HepG2 (cell line): Measurements from ENCODE around the gene JUND. TPM values are rescaled to one million over a fixed set of nuclear protein-coding genes. Genes with fewer than 3 reads are reported as not detected.

Experiments
- AGO1 ChIP-seq: fragments of 200-400 bp; formaldehyde crosslinking; IDR thresholded peaks from 2 replicates; pipeline ENCODE4 v1.6.1; 2017; ENCODE audit warnings: mild to moderate bottlenecking, low read depth, low read length, moderate library complexity; ENCODE audit not compliant: poor library complexity, severe bottlenecking
- HOXA3 ChIP-seq: sonication (generic); formaldehyde crosslinking; IDR thresholded peaks from 2 replicates; pipeline ENCODE4 v1.5.0; 2020; ENCODE audit warnings: missing genetic modification reagents
- JUND ChIP-seq: sonication (generic); formaldehyde crosslinking; IDR thresholded peaks from 2 replicates; pipeline ENCODE4 v1.8.0; 2022; ENCODE audit warnings: mild to moderate bottlenecking, missing genetic modification reagents
- KMT2A ChIP-seq: sonication (generic); formaldehyde crosslinking; IDR thresholded peaks from 2 replicates; pipeline ENCODE4 v1.4.0; 2020; ENCODE audit warnings: missing genetic modification reagents
- NCOA2 ChIP-seq: sonication (generic); formaldehyde crosslinking; IDR thresholded peaks from 2 replicates; pipeline ENCODE4 v1.8.0; 2022; ENCODE audit warnings: inconsistent platforms
- PRPF4 ChIP-seq: fragments of 200-400 bp; formaldehyde crosslinking; IDR thresholded peaks from 2 replicates; pipeline ENCODE4 v1.6.1; 2016; ENCODE audit warnings: low read length, low read depth; ENCODE audit not compliant: poor library complexity, severe bottlenecking
- RAD21 ChIP-seq: fragments of 450-650 bp; formaldehyde crosslinking; IDR thresholded peaks from 2 replicates; pipeline ENCODE4 v1.5.0; 2020; ENCODE audit warnings: mild to moderate bottlenecking
- SUZ12 ChIP-seq: fragments of 150-350 bp; IDR thresholded peaks from 2 replicates; pipeline ENCODE4 v1.6.1; 2014; ENCODE audit warnings: low read depth, low read length
- U2AF2 ChIP-seq: fragments of 200-400 bp; formaldehyde crosslinking; IDR thresholded peaks from 2 replicates; pipeline ENCODE4 v1.6.1; 2017; ENCODE audit warnings: low read depth, mild to moderate bottlenecking, low read length
- ZFP90 ChIP-seq: sonication (generic); formaldehyde crosslinking; IDR thresholded peaks from 2 replicates; pipeline ENCODE4 v1.8.0; 2022; ENCODE audit warnings: missing genetic modification reagents, mild to moderate bottlenecking, inconsistent platforms, borderline replicate concordance
- ZNF256 ChIP-seq: sonication (generic); formaldehyde crosslinking; conservative IDR thresholded peaks from 2 replicates; pipeline ENCODE4 v1.4.0; 2020; ENCODE audit warnings: missing genetic modification reagents
- ZNF274 ChIP-seq: sonication (generic); formaldehyde crosslinking; IDR thresholded peaks from 2 replicates; pipeline ENCODE4 v1.5.1; 2020; ENCODE audit warnings: mild to moderate bottlenecking, missing genetic modification reagents
- ZNF414 ChIP-seq: sonication (generic); formaldehyde crosslinking; IDR thresholded peaks from 2 replicates; pipeline ENCODE4 v1.5.0; 2020; ENCODE audit warnings: missing genetic modification reagents
- ZNF546 ChIP-seq: sonication (generic); formaldehyde crosslinking; conservative IDR thresholded peaks from 2 replicates; pipeline ENCODE4 v1.8.1; 2023; ENCODE audit warnings: mild to moderate bottlenecking, missing genetic modification reagents
- ZNF720 ChIP-seq: sonication (generic); formaldehyde crosslinking; IDR thresholded peaks from 2 replicates; pipeline ENCODE4 v1.4.0; 2020; ENCODE audit warnings: missing genetic modification reagents
- ZNF737 ChIP-seq: sonication (generic); formaldehyde crosslinking; IDR thresholded peaks from 2 replicates; pipeline ENCODE4 v1.5.0; 2020; ENCODE audit warnings: missing genetic modification reagents, mild to moderate bottlenecking, borderline replicate concordance
- ZNF780A ChIP-seq: sonication (generic); formaldehyde crosslinking; IDR thresholded peaks from 2 replicates; pipeline ENCODE4 v1.8.0; 2022; ENCODE audit warnings: mild to moderate bottlenecking, missing genetic modification reagents, moderate library complexity
- ZNF788 ChIP-seq: sonication (generic); formaldehyde crosslinking; IDR thresholded peaks from 2 replicates; pipeline ENCODE4 v1.5.0; 2020; ENCODE audit warnings: mild to moderate bottlenecking, missing genetic modification reagents, borderline replicate concordance
- ZNF790 ChIP-seq: sonication (generic); formaldehyde crosslinking; IDR thresholded peaks from 2 replicates; pipeline ENCODE4 v1.8.0; 2022; ENCODE audit warnings: missing genetic modification reagents, mild to moderate bottlenecking, borderline replicate concordance
- ZSCAN12 ChIP-seq: sonication (generic); formaldehyde crosslinking; IDR thresholded peaks from 2 replicates; pipeline ENCODE4 v1.9.0; 2021; ENCODE audit warnings: mild to moderate bottlenecking, missing genetic modification reagents
- ZXDC ChIP-seq: sonication (generic); formaldehyde crosslinking; IDR thresholded peaks from 2 replicates; pipeline ENCODE4 v1.5.0; 2020; ENCODE audit warnings: mild to moderate bottlenecking, missing genetic modification reagents
- polyA plus RNA-seq, 8 experiments: library from polyadenylated mRNA; depleted of rRNA in 3 of 8; stranded (reverse) in 7 of 8; unstranded in 1 of 8; fragments of >200 nt; fragmentation: Illumina TruSeq in 4 of 8; extraction: Trizol in 4 of 8; gene quantifications; 2 replicates each; pipeline versions ENCODE4 v1.2.1 to v1.2.3, GENCODE V29; 2011 to 2016; ENCODE audit warnings: low read depth in 4 of 8, missing spikeins in 1 of 8, mixed read lengths in 1 of 8; ENCODE audit not compliant: insufficient read depth in 1 of 8
- total RNA-seq, 5 experiments: library from RNA; depleted of rRNA; stranded (reverse); fragments of >200 nt; fragmentation: Illumina TruSeq; extraction: Trizol; gene quantifications; 2 replicates each; pipeline ENCODE4 v1.2.3, GENCODE V29; 2016; ENCODE audit warnings: low read depth in 1 of 5
- TF ChIP-seq, protein P1 (sequence below): sonication (generic); formaldehyde crosslinking; IDR thresholded peaks from 2 replicates; pipeline ENCODE4 v1.8.1; 2022; ENCODE audit warnings: mild to moderate bottlenecking, missing genetic modification reagents
- TF ChIP-seq, protein P2 (sequence below): IDR thresholded peaks from 2 replicates; pipeline ENCODE4 v1.6.1; 2016; ENCODE audit warnings: missing biosample characterization, missing genetic modification reagents, low read depth

The JUND gene
- total and polyA plus RNA-seq, 2 of the 13 experiments (the other 11 are each of a cell fraction or from before 2014, with no cell fraction given): 41.2 to 59.8 TPM

DNA sequence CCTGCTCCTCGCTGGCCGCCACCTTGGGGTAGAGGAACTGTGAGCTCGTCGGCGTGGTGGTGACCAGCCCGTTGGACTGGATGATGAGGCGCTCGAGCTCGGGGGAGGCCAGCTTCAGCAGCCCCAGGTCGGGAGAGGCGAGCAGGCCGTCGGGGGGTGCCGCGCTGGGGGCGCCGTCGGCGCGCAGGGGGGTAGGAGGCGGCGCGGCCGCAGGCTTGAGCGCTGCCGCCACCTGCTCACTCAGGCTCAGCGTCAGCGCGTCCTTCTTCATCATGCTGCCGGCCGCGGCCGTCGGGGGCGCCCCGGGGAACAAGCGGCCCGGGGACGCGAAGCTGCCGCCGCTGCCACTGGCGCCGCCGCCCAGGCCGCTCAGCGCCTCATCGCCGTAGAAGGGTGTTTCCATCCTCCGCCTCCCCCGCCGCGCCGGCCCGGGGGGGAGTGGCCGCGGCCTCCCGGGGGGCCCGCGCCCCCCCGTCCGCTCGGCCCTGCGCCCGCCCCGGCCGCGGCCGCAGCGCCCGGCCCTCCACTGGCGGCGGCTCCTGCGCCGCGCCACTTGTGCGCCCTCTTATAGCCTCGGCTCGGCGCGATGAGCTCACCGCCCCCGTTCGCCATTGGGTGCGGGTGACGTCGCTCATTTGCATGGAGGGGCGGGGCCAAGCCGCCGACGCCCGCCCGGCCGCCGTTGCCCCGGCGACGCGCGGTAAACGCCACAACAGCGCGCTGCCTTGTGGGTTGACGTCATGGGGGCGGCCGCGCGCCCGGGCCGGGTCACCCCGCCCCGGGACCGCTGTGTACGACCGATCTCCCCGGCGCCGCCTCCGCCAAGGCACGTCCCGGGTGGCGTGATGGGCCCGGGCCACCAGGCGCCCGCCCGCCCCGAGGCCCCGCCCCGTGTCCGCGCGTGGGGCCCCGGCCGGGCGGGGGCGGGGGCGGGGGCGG lies at the start of gene JUND (continued):
- TF ChIP-seq ZNF546 (0 out of 2 replicates have a peak, but pooled peaks have one; percentile 39), PRPF4 (no peak), SUZ12 (peak; percentile 39; the same call in 1 of the 2 replicates), ZNF256 (CRISPR knock-in tag) (no peak), KMT2A (CRISPR knock-in tag) (no peak), ZSCAN12 (CRISPR knock-in tag) (no peak), ZNF720 (CRISPR knock-in tag) (no peak), ZXDC (peak; percentile 15; the same call in 1 of the 2 replicates), RAD21 (CRISPR knock-in tag) (peak; percentile 66; the same call in 1 of the 2 replicates), ZNF737 (no peak), ZNF274 (no peak), ZNF414 (CRISPR knock-in tag) (no peak), ZFP90 (CRISPR knock-in tag) (no peak; the same call in 1 of the 2 replicates), ZNF788 (CRISPR knock-in tag) (0 out of 2 replicates have a peak, but pooled peaks have one; percentile 3), JUND (CRISPR knock-in tag) (peak; percentile 75; the same call in 1 of the 2 replicates), U2AF2 (peak; percentile 83; the same call in 1 of the 2 replicates), ZNF790 (CRISPR knock-in tag) (peak; percentile 58; the same call in 1 of the 2 replicates), NCOA2 (CRISPR knock-in tag) (no peak; the same call in 1 of the 2 replicates), ZNF780A (CRISPR knock-in tag) (no peak), AGO1 (peak; percentile 62), HOXA3 (peak; percentile 78)
- TF ChIP-seq, protein P1, sequence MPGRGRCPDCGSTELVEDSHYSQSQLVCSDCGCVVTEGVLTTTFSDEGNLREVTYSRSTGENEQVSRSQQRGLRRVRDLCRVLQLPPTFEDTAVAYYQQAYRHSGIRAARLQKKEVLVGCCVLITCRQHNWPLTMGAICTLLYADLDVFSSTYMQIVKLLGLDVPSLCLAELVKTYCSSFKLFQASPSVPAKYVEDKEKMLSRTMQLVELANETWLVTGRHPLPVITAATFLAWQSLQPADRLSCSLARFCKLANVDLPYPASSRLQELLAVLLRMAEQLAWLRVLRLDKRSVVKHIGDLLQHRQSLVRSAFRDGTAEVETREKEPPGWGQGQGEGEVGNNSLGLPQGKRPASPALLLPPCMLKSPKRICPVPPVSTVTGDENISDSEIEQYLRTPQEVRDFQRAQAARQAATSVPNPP (CRISPR knock-in tag): no peak; the same call in 1 of the 2 replicates
- TF ChIP-seq, protein P2, sequence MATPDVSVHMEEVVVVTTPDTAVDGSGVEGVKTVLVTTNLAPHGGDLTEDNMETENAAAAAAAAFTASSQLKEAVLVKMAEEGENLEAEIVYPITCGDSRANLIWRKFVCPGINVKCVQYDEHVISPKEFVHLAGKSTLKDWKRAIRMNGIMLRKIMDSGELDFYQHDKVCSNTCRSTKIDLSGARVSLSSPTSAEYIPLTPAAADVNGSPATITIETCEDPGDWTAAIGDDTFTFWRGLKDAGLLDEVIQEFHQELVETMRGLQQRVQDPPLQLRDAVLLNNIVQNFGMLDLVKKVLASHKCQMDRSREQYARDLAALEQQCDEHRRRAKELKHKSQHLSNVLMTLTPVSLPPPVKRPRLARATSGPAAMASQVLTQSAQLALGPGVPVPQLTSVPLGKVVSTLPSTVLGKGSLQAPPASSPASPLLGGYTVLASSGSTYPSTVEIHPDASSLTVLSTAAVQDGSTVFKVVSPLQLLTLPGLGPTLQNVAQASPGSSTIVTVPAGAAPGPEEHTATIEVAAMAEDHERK (CRISPR knock-in tag): peak; percentile 58; the same call in 1 of the 2 replicates
